CD4-positive, alpha-beta T cell treated with Interleukin-21 for 1 hour (primary cell): ENCODE measurements around the gene DUSP15.
A peak's percentile ranks its signal among the peaks of the same experiment; 100 is the strongest.
"Not testable (repeated sequence)": the region's sequence is repeated elsewhere in the genome, so short reads cannot be mapped to it uniquely, and the experiment has no call there.

Experiments
- DNase-seq: peaks from one replicate; pipeline ENCODE4 v3.0.0-alpha.2; 2020

Gene DUSP15

DNA sequence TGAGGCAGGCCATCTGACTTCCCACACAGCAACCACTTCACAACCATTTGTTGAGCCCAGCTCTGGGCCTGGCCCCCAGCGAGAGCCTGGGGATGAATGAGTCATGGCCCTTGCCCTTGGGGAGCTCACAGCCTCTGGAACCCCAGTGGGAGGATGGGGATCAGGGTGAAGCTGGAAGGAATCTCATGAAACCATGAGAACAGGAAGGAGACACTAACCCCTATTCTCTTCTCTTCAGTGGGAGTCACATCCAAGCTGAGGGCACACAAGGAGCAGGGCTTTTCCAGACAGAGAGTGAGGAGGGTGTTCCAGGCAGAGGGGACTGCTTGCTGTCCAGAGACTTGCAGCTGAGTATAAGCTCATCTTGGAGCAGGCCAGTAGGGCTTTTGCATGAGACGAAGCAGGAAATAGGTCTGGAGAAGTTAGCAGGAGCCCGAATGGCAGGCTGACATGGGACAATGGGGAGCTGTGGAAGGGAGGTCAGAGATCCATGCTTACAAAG lies 32.4 kb downstream of the DUSP15 start:
- no peak for DNase-seq

GRCh38 chr20:31836853-31837608 lies 33.3 kb downstream of the DUSP15 start:
- DNase-seq: no peak

DNA sequence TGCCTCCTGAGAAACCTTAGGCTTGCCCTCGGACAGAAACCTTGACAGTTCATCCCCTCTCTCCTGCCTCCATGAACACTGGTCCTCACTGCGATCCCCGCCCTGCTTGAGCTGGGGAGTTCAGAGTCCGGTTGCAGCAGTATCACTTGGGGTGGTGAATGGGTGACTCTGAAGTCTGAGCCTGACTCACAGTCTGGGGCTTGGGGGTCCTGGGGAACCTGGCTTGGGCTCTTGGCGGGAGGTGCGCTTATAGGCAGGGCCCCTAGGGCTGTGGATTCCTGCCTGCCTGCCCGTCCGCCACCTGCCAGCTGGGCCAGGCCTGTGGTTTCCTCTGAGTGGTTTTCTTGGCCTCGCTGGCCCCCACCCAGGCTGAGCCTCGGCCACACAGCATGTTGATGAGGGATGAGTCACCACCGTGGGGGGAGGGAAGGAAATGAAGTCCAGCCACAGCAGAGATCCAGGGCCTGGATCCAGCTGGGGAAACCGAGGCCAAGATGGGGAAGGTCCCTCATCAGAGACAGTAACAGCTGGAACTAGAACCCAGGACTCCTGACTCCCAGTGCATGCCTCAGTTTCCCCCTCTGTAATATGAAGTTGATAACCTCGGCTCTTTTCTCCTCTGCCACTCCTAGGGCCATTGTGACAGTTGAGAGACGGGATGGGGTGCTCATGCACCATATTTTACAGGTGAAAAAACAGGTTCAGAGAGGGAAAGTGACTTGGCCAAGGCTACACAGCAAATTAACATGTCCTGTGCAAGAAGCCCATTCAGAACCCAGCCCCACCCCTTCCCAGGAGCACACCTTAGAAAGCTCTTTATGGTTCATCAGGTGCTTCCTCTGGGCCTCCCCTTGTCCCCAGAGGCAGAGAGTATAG lies 34.1 kb downstream of the DUSP15 start:
- peak; percentile 36 for DNase-seq

GRCh38 chr20:31835554-31835953 lies 34.8 kb downstream of the DUSP15 start:
- no peak for DNase-seq

GRCh38 chr20:31833931-31834521 lies 36.3 kb downstream of the DUSP15 start:
- no peak for DNase-seq

DNA sequence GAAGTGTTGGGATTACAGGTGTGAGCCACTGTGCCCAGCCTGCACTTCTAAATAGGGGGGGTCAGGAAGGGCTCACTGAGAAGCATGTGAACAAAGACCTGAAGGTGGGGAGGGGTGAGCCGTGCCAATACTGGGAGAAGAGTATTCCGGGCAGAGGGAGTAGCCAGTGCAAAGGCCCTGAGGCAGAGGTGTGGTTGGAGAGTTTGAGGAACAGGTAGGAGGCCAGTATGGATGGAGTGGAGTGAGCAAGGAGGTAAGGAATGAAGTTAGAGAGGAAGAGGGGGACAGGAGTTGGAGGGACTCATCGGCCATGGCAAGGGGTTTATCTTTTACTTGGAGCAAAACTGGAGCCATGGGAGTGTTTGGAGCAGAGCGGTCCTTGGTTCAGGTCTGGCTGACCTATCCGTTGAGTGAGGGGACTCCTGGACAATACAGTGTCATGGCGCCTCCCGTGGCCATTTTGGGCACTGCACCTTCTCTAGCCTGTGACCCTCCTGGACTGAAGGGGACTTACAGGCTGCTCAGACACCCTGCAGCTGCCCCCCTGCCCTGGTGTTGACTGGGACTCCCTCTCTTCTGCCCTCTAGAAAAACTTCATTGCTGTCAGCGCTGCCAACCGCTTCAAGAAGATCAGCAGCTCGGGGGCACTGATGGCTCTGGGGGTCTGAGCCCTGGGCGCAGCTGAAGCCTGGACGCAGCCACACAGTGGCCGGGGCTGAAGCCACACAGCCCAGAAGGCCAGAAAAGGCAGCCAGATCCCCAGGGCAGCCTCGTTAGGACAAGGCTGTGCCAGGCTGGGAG lies 37.0 kb downstream of the DUSP15 start:
- DNase-seq: peak; percentile 50

DNA sequence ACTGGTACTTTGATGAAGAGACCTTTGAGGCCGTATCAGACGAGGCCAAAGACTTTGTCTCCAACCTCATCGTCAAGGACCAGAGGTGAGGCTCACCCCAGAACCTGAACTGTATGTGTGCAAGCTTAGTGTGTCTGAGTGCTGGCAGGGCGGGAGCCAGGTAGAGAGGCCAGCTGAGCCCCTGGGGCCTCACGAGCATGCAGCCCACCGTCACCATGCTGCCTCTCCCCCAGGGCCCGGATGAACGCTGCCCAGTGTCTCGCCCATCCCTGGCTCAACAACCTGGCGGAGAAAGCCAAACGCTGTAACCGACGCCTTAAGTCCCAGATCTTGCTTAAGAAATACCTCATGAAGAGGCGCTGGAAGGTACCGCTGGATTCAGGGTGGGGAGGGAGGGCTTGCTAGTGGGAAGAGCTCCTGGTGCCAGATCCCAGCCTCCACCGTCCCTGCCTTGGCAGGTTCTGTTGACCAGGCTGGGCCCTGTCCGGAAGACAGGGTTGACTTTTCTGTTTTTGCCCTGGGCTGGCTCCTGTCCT lies 38.5 kb downstream of the DUSP15 start:
- no peak for DNase-seq

DNA sequence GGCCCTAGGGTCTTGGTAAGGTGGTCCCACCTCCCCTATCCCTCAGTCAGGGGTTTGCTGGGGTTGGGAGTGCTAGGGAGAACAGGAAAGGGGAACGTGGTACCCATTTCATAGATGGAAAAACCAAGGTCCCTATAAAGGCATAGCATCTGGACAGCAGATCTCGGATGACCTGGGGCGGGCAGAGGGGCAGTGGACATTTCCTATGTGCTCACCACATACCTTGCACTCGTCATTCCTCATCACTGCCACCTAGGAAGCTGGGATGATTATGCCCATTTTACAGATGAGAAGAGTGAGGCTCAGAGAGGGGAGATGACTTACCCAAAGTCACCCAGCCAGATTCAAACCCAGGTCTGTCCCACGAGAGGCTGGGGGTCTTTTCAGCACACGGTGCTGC lies 39.1 kb downstream of the DUSP15 start:
- no peak for DNase-seq

GRCh38 chr20:31830406-31830981 lies 39.8 kb downstream of the DUSP15 start:
- DNase-seq: no peak

DNA sequence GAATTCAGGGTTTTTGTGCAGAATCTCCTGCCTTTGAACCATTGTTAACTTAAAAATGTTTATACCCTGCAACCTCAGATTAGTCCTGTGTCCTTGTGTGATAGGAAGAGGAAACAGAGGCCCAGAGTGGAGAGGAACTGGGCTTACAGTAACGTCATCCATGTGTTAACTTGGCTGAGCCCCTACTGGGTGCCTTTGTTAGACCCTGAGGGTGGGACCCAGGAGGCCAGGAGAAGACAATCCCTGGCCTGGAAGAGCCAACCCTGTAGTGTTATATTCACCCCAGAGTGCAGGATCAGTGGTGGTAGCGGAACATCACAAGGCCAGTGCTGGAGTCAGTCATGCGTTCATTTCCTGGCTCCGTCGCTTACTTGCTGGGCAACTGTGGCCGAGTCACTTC lies 40.6 kb downstream of the DUSP15 start:
- DNase-seq: no peak

- DNase-seq: not testable (repeated sequence)
Observed at GRCh38 chr20:31828016-31828415, 42.3 kb downstream of the DUSP15 start.

- DNase-seq: no peak
Observed at GRCh38 chr20:31827059-31827458, 43.3 kb downstream of the DUSP15 start.

- DNase-seq: no peak
Observed at GRCh38 chr20:31826074-31826473, 44.3 kb downstream of the DUSP15 start.

DNA sequence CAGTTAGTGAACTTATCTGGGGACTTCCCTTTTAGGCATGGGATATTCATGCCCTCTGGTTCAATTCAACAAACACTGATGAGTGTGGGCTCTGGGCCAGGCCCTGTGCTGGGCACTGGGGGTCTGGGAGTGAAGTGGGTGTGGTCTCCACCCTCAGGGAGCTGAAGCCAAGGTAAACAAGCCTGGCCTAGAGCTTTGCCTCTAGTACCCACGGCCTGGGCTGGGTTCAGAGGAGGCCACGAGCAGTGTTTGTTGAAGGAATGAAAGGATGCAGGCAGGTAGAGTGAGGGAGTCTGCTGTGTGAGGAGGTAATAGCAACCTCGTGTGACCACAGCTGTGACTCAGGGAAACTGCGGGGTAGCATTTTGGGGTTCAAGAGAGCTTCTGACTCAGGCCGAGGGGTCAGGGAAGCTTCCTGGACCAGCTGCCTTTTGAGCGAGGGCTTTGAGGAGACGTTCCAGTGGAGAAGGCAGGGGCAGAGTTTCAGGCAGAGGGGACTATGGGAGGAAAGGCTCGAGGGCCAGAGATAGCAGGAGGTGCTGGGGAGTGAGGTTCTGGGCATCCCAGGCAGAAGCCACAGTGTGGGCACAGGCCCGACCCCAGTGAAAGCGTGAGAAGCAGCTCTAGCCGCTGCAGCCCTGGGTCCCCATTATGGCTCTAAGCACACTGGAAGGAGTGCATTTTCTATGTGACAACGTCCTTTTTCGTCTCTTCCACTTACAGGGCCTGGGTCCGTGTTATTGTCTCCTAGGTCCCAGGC lies 45.6 kb downstream of the DUSP15 start:
- DNase-seq: no peak

DNA sequence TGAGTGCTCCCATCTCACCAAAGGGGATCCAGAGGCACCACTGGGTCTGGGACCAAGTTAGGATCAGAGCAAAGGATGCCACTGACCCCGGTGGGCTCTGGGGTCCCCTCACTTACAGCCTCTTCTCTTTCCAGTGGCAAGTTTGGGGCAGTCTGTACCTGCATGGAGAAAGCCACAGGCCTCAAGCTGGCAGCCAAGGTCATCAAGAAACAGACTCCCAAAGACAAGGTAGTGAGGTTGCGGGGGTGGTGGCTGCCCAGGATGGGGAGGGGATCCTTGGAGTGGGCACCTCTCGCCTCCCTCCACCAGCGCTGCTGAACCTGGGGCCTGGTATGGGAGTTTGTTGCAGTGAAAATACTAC lies 46.2 kb downstream of the DUSP15 start:
- no peak for DNase-seq

- no peak for DNase-seq
Observed at GRCh38 chr20:31823360-31824124, 46.8 kb downstream of the DUSP15 start.

DNA sequence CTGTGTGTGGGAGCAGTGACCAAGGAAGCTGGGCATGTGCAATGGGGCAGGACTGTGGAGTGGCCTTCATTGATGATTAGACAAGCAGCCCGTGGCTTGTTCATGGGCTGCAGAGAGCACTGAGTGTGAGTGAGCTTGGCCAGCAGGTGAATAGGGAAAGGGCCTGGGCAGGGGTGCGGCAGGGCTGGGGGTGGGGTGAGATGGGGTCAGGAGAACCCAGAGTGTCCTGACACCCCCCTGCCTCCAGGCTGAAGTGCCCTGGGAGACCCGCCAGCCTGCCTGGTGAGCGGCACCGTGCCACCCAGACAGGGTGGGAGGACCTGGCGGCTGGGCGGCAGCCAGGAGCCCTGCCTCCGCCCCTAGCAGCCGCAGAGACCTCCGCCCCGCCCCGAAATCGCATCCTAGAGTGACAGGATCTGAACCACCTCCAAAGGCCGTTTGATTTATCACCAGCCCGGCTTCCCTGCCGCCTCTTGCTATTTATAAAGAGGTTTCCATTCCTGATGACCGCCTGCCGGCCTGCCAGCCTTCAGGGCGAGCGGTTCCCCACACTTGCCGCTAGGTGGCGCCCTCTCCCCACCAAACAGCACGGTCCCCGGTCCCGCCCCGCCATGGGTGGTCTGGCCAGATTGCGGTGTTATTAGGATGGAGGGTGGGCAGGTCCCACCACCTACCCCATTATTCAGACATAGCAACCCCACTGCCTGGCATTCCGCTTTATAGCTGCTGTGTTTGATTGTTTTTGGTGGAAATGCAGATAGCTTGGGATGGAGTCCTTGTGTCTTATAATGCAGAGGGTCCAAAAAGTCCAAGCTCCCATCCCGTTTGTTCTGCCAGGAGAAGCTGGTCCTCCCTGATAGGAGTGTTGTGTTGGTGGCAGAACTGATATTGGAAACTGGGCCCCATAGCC lies 47.7 kb downstream of the DUSP15 start:
- DNase-seq: peak; percentile 72

DNA sequence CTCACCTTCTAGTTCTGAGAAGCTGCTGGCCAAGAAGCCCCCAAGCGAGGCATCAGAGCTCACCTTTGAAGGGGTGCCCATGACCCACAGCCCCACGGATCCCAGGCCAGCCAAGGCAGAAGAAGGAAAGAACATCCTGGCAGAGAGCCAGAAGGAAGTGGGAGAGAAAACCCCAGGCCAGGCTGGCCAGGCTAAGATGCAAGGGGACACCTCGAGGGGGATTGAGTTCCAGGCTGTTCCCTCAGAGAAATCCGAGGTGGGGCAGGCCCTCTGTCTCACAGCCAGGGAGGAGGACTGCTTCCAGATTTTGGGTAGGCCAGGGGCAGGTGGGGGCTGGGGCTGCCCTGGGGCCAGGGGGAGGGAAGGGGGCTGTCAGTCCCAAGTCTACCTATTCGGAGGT lies 48.9 kb downstream of the DUSP15 start:
- DNase-seq: no peak

DNA sequence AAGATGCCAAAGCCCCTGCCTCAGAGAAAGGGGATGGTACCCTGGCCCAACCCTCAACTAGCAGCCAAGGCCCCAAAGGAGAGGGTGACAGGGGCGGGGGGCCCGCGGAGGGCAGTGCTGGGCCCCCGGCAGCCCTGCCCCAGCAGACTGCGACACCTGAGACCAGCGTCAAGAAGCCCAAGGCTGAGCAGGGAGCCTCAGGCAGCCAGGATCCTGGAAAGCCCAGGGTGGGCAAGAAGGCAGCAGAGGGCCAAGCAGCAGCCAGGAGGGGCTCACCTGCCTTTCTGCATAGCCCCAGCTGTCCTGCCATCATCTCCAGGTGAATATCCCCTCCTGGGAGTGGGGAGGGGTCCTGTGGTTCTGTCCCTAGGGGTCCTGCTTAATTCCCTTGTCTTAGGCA lies 50.1 kb downstream of the DUSP15 start:
- DNase-seq: no peak
